Ovary (tissue), 3 donors: Measurements from ENCODE around the gene LEMD1.
A peak's percentile ranks its signal among the peaks of the same experiment; 100 is the strongest.

Experiments used
- CTCF ChIP-seq, 3 donors: fragments of 450-650 bp in 2 of 3; fragments of 200-600 bp in 1 of 3; IDR thresholded peaks; one replicate each; pipeline versions ENCODE4 v1.5.1 to v1.8.0; 2016 to 2022; ENCODE audit warnings: antibody characterized with exemption in 3 of 3, mild to moderate bottlenecking in 1 of 3
- POLR2A ChIP-seq: fragments of 450-650 bp; IDR thresholded peaks from one replicate; pipeline ENCODE4 v1.6.1; 2017; ENCODE audit warnings: antibody characterized with exemption, mild to moderate bottlenecking, moderate library complexity
- donor health status: DM: no; HTN: no; CAD: no.

DNA sequence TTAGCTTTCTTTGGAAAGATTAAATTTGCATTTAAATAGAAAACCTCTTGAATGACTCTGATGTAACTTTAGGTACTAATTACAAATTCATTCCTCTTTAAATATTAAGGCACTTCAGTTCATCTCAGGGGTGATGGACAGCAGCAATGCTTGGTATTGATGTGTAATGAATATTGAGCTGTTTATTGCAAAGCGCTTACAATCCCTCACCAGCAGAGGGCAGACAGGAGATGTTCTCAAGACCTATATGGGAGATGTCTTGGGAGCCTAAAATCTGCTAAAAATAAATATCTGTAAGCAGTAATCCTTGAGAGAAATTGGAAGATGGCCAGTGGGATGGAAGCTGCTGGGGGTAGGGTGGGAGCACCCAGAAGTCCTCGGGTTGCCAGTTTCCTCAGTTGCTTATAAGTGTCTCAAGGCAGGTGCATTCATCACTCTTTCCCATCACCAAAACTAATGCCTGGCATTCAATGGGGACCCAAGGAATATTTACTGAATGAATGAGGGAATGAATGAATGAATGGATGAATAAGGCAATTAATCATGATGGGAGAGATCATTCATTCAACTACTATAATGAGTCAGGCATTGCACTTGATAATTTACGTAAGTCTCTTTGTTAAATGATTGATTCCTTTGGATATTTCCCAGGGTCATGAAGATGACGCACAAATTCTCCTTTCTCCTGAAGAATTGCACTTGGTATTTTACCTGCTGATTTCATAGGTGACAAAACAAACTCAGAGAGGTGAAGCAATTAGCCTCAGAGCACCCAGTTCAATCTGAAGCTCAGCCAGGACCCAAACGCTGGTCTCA, 67.4 kb downstream of the LEMD1 start:
- TF ChIP-seq POLR2A (no peak), CTCF (IDR thresholded peaks at IDR 0.05) (peak; percentile 70 to 88 (median 86))
